HG03460 (cell line): Measurements from ENCODE around the gene GSDME.
"Not testable (repeated sequence)": the region's sequence is repeated elsewhere in the genome, so short reads cannot be mapped to it uniquely, and the experiment has no call there.

ENCODE experiments used
- ATAC-seq: cut with Tn5 transposase; IDR thresholded peaks from one replicate; pipeline ENCODE4 v1.9.1; 2021; ENCODE audit not compliant: unreplicated experiment

GSDME gene

DNA sequence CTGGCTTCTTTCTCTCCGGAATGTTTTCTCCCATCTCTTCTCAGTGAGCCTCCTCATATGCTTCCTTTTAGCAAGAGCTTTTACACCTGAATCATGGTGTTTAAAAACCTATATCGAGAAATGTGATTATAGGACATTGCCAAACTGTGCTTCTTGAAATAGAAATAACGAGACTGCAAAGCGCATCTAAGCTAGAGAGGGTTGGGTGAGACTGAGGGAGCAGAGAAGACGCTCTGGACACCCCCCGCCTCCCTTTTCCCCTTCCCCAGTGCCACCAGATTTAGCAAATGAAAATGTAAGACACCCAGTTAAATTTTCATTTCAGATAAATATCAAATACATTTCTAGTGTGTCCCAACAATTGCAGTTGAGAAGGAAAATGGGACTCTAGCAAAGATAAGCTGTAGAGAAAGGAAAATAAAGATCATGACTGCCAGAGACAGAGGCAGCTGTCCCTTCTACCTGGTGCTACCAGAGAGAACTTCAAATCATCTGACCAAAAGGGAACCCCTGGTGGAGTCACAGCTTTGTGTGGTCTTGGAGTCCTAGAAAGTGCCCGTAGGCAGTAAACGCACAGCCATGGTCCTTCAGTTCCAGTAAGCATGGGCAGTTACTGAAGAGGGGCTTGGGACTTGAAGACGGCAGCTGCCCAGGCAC lies 14.6 kb downstream of the GSDME start:
- ATAC-seq = no peak

DNA sequence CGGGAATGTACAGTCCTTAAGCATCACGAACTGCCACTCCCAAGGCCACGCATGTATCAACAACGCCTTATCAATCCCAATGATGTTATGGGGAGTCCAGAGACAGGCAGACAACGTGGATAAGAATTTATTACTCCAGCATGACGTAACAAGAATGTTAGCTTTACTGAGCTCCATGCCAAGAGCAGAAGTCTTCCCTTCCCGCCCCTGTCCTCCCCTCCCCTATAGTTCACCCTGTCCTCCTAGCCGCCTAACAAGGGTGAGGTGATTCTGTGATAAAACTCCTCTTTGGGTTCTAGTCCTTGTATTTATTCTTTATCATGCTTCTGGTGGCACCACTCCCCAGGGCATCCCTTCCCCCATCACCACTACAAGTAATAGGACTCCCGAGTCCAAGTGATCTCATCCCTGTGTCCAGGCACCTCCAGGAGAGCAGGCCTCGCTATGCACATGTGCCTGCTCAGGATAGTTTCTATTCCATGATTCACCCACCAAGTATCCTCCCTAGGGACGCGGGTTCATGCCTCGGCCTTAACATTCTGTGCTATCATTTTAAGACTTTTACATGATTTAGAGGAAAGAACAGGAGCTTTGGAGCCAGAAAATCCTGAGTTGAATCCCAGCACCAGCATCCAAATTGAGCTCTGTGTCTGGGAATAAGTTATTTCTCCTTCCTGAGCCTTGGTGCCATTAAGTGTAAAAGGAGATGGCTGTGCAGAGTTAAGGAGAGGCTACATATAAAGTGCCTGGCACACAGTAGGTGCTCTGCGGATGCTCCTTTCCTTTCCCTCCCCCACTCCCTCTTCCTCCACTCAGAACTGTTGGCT lies 15.4 kb downstream of the GSDME start:
- no peak for ATAC-seq

DNA sequence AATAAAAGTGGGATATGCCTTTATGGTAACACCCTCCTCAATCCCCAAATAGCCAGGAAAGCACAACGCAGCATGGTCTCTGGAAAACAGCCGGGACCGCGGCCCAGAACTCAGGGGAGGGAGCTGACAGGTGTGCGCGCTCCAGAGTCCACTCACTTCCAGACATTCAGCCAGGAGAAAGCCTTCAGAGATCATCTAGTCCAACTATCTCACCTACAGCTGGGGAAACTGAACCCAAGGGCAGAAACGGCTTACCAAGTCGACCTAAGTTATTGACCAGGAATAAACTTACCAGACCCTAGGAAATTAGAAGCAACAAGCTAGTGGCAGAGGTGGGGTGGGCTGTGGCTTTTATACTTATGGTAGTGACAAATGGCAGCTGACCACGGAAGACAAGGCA lies 16.4 kb downstream of the GSDME start:
- ATAC-seq = no peak

DNA sequence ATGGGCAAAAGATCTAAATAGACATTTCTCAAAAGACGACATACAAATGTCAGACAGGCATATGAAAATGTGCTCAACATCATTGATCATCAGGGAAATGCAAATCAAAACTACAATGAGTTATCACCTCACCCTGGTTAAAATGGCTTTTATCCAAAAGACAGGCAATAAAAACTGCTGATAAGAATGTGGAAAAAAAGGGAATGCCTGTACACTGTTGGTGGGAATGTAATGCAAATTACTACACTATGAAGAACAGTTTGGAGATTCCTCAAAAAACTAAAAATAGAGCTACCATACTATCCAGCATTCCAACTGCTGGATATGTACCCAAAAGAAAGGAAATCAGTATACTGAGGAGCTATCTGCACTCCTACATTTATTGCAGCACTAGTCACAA lies 18.0 kb downstream of the GSDME start:
- no peak for ATAC-seq

DNA sequence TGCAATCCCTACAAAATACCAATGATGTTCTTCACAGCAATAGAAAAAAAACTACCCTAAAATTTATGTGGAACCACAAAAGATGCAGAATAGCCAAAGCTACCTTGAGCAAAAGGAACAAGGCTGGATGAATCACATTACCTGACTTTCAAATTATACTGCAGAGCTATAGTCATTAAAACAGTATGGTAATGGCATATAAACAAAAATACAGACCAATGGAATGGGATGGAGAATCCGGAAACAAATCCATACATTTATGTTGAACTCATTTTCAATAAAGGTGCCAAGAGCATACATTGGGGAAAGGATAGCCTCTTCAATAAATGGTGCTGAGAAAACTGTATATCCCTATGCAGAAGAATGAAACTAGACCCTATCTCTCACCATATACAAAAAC lies 18.7 kb downstream of the GSDME start:
- ATAC-seq = no peak

DNA sequence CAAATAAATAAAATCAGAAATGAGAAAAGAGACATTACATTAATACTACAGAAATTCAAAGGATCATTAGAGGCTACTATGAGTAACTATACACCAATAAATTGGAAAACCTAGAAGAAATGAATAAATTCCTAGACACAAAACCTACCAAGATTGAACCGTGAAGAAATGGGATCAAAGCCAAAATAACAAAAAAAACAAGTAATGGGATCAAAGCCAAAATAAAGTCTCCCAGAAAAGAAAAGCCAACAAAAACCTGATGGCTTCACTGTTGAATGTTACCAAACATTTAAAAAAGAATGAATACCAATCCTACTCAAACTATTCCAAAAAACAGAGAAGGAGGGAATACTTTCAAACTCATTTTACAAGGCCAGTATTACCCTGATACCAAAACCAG lies 20.0 kb downstream of the GSDME start:
- ATAC-seq = no peak

DNA sequence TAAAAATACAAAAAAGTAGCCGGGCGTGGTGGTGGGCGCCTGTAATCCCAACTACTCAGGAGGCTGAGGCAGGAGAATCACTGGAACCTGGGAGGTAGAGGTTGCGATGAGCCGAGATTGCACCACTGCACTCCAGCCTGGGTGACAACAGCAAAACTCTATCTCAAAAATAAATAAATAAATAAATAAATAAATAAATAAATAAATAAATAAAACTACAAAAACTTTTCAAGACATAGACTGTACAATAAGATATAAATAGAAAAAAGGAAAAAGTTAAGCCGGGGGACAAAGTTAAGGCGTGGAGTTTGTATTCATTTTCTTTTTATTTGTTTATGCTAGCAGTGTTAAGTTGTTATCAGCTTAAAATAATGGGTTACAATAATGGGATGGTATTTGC lies 21.7 kb downstream of the GSDME start:
- ATAC-seq = not testable (repeated sequence)

DNA sequence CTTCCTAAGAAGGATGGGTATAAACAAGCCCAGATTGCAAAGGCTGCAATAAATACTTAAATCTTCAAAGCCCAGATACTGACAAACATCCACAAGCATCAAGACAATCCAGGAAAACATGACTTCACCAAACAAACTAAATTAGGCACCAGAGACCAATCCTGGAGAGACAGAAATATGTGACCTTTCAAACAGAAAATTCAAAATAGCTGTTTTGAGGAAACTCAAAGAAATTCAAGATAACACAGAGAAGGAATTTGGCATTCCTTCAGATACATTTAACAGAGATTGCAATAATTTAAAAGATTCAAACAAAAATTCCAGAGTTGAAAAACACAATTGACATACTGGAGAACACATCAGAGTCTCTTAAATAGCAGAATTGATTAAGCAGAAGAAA lies 23.0 kb downstream of the GSDME start:
- no peak for ATAC-seq

DNA sequence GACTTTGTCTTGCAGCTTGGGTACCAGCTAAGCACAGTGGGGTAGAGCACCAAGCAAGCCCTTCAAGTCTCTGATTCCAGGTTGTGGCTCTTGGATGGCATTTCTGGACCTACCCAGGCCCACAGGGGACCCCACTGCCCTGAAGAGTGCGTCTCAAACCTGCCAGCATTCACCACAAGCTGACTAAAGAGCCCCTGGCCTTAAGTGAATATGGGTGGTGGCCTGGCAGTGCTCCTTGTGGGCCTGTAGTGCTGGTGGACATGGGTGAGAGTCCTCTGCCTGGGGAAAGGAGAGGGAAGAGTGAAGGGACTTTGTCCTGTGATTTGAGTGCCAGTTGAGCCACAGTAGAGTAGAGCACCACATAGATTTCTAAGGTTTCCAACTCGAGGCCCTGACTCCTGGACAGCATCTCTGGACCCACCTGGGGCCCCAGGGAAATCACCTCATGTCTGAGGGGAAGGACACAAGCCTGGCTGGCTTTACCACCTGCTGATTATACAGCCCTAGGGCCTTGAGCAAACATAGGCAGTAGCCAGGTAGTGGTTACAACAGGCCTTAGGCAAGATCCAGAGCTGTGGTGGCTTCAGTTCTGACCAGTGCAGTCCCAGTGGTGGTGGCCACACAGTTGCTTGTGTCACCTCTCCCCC lies 23.7 kb downstream of the GSDME start:
- ATAC-seq = peak; percentile 23

DNA sequence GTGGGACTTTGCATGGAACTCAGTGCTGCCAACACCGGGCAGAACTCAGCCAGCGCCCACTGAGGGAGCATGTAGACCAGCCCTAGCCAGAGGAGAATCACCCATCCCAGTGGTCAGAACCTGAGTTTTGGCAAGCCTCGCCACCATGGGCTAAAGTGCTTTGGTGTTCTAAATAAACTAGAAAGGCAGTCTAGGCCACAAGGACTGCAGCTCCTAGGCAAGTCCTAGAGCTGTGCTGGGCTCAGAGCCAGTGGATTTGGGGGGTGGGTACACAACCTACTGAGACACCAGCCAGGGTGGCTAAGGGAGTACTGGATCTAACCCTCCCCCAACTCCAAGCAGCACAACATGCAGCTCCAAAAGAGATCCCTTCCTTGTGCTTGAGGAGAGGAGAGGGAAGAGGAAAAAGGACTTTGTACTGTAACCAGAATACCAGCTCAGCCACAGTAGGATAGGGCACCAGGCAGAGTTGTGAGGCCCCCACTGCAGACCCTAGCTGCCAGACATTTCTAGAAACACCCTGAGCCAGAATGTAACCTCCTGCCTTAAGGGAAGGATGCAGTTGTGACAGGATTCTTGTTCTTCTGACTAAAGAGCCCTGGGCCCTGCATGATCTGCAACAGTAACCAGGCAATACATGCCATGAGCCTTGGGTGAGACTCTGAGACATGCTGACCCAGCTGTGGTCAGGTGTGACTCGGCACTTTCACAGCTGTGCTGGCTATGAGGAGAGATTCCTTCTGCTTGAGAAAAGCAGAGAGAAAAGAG lies 24.4 kb downstream of the GSDME start:
- ATAC-seq = peak; percentile 48

DNA sequence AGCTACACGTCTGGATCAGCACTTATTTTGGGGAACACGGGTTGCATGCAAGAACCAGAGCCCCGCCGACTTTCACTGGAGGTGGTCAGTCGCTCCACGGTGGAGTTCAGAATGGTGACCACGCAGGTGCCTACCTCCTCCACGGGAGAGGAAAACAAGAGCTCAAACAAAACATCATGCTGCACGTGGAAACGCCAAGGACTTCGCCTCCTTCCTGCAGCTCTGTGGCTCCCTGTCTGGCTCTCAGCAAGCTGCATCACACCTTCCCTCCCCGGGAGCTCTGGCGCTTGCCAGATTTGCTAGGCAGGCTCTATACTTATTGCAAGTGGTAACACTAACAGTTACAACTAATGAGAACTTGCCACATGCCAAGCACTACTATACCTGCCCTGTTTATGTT lies 26.0 kb downstream of the GSDME start:
- ATAC-seq = no peak

DNA sequence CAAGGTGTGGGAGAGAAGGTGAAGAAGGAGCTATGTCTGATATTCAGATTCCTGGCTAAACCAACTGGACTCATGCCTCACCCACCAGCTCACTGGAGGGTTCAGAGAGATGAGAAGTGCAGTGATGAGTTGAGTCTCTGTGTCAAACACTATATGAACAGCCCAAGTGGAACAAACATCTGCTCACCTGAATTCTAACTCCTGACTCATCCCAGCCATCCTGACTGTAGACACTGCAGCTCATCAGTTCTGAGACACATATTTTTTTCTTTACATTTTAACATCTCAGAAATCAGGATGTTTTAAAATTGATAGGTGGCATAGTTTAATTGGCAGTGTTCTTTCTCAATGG lies 27.3 kb downstream of the GSDME start:
- no peak for ATAC-seq

DNA sequence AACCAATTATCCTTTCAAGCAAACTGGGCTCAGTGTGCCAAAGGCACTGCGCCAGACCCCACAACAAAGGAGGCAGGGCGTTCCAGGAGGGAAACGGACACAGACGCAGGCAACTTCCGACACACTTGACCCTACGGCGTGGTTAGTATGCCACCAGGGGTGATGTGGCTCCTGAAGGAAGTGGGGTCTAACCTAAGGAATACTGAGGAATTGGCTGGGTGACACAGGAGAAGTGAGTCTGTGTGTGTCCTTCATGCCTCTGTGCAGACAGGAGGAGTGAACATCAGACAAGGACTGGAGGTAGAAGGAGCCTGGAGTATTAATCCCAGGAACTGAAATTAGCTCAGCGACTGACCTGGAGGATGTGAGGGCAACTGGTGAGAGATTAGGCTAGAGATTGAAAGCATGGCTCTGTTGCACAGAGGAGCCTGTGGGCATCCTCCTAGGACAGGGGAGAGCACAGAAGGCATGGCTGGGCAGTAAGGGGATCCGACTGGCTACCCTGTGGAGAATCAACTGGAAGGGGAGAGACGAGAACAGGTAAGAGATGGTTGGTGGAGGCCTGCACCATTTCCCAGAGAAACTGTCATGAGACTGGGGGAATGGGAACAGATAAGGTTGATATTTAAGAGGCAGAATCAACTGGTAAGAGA lies 27.8 kb downstream of the GSDME start:
- no peak for ATAC-seq

DNA sequence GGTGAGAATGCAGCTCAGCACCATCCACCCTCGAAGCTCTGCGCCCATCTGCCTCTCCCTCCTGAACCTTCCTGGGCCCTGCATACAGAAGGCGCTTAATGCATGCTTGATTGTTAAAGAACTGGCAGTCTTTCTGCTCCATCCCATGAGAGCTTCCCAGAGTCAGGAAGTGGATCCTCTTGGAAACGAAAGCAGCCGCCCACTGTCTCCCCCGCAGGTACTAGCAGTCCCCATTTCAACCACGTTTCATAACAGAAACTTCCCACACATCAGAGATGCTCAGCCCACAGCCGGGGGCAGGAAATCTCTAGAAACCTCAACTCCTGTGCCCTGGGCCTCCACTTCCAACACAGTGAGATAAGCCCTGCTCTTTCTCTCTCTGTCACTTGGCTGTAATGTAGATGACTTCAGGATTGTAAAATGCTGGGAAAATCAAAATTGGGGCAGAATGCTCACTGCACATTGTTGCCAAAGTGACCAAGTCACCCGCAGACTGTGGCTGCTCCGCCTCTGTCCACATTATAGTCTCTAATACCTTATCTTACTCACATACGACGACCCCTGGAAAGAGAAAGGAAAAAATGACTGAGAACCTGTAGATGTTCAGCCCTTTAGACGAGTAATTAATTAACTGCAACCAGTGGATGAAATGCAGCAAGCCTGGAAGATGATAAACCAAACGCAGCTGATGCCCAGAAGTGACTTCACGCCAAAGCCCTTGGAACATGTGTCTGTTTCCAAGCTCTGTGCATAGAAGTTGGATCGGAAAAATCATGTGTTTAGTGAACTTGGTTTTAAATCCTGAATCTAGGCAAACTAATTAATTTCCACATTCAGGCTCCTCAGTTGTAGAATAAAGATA lies 28.5 kb downstream of the GSDME start:
- ATAC-seq = no peak

DNA sequence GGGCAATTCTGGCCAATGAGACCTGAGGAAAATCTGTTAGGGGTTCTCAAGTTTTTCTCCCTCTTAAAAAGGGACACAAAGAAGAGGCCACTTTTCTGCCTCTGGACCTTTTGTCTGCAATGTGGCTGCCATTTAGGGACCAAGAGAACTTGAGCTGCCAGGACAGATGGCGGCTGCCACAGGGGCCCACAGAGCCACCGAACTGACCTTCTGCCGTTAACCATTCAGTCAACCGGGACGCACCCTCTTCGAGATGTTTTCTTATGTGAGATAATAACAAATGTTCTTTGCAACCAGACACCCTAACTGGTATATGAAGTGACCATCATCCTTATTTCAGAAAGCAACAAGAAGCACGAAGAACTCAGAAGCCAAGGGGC lies 29.2 kb downstream of the GSDME start:
- no peak for ATAC-seq

DNA sequence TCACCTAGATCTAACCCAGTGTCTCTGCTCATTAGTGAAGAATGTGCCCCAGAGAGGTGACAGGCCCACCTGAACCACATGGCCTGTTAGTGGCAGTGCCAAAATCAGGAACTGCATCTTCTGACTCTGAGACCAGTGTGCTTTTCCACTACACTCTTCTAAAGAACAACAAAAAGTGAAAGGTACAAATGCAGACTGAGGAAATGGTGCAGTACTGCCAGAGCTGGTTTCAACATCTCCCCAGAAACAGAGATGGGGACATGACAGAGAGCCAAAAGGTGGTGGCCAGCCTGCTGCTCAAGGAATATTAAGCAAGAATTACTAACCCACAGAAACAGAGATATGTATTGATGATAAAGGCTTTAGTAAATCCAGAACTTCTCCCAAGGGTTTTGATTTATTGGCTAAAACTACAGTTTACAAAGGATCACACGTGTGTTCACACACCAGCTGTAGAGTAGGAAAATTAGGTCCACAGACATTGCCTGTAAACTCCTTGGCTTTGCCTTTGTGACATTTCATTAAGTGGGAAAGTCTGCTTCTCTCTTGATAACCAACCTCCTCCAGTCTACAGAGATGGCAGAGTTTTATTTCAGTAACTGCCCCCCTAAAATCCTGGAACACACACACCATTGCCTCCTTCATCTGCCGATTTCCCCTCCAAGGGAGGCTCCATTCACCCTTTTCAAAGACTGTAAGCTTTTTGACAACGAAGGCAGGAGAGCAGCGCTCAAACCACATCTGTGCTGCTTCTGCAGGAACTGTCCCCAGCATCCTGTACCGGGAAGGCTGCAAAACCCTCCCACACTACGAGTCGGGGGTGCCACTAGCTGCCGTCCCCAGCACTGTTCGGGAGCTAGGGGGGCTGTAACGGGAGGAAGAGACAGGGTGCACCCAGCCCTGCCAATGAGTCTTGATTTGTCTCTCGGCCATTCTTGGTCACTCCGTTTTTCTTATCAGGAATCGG lies 29.8 kb downstream of the GSDME start:
- peak; percentile 65 for ATAC-seq

DNA sequence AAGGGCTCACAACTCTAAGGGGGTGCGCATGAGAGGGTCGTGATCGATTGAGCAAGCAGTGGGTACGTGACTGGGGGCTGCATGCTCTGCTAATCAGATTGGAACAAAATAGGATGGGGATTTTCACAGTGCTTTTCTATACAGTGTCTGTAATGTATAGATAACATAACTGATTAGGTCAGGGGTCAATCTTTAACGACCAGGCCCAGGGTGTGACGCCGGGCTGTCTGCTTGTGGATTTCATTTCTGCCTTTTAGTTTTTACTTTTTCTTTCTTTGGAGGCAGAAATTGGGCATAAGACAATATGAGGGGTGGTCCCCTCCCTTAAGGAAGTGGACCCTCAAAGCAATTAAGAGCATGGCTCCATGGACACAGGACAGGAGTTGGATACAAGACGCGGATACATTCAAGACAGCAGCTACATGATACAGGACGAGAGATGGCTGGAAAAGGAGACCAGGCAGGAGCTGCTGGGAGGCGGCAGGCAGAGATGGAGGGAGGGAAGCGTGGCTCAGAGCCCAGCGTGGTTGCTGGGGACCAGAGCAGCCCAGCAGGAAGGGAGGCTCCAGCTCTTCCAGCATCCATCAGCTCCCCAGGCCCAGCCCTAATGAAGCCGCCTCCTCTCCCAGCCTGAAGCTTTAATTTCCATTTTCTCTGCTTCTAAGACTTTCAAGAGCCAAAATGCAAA lies 31.6 kb downstream of the GSDME start:
- no peak for ATAC-seq

DNA sequence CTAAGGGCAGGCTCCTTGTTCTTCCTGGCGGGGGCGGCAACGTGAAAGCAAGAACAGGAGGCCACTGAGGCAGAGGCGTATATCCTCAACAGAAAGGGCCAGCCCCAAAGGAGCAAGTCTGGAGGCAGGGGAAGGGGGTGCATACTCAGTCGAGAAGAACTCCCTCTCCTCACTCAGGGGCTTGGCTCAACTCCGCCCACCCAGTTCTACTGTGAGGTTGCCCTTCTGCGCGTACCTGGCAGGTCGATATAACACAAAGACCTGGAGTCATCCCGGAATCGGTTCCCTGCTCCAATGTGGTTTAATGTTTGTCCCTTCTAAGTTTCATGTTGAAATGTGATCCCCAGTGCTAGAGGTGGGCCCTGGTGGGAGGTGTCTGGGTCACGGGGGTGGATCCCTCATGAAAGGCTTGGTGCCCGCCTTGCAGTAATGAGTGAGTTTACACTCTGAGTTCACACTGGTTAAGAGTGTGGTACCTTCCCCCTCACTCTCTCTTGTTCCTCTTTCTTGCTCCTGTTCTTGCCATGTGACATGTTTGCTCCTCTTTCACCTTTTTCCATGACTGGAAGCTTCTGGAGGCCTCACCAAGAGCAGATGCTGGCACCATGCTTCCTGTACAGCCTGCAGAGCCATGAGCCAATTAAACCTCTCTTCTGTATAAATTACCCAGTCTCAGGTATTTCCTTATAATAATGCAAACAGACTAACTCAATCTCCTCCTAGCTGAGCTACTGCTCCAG lies 32.6 kb downstream of the GSDME start:
- no peak for ATAC-seq
